Progenitor cell of endocrine pancreas (in vitro differentiated cells): ENCODE measurements around the gene TTC33. TPM values are rescaled to one million over a fixed set of nuclear protein-coding genes. Genes with fewer than 3 reads are reported as not detected.
A peak's percentile ranks its signal among the peaks of the same experiment; 100 is the strongest.
"Not testable (repeated sequence)": the region's sequence is repeated elsewhere in the genome, so short reads cannot be mapped to it uniquely, and the experiment has no call there.

Experiments
- DNase-seq: peaks from one replicate; pipeline ENCODE4 v3.0.0; 2021; ENCODE audit warnings: low spot score; ENCODE audit not compliant: unreplicated experiment
- H3K27ac Mint-ChIP-seq: 2 replicates; pipeline ENCODE4 v1.8.0; 2021; ENCODE audit warnings: mild to moderate bottlenecking, moderate library complexity, mixed read lengths
- H3K27me3 Mint-ChIP-seq: 2 replicates; pipeline ENCODE4 v1.8.0; 2021; ENCODE audit warnings: mixed read lengths
- H3K36me3 Mint-ChIP-seq: 2 replicates; pipeline ENCODE4 v1.8.0; 2022; ENCODE audit warnings: mixed read lengths; ENCODE audit not compliant: insufficient read depth
- H3K4me1 Mint-ChIP-seq: 2 replicates; pipeline ENCODE4 v1.8.0; 2021; ENCODE audit warnings: low read depth, mixed read lengths
- H3K4me3 Mint-ChIP-seq: 2 replicates; pipeline ENCODE4 v1.8.0; 2021; ENCODE audit warnings: low read depth, mild to moderate bottlenecking, moderate library complexity, mixed read lengths
- H3K9me3 Mint-ChIP-seq: 2 replicates; pipeline ENCODE4 v1.8.0; 2021; ENCODE audit warnings: low read depth, mixed read lengths
- total RNA-seq: library from RNA; stranded (reverse); gene quantifications from 2 replicates; pipeline ENCODE4 v1.2.1, GENCODE V29; 2021
- TF ChIP-seq, protein P1 (sequence below): fragments of 200-600 bp; sonication (generic); IDR thresholded peaks from one replicate; pipeline ENCODE4 v1.5.0; 2021; ENCODE audit warnings: antibody characterized with exemption, mild to moderate bottlenecking; ENCODE audit not compliant: unreplicated experiment

TTC33 gene
- total RNA-seq, 1 donor from 2014 or later: 25.4 TPM

DNA sequence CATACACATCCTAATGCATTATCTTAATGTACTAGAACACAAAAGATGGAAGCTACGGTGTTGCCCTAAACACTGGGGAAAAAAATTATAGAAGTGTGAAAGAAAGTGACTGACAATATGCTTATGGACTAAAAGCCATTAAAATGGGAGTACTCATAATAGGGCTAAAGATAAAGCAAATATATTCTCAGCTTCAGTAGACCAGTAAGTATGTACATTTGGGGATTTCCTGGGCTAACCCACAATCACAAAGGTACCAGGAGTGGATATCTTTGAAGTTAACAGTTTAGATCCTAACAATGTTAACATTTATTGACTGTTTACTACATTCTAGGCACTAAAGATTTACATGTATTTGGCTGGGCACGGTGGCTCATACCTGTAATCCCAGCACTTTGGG is 39.2 kb downstream of the TTC33 start:
- Mint-ChIP-seq H3K36me3 (peaks cover 34% of the 10 kb centered on the region), H3K27ac (peak overlapping the region; percentile 35), H3K27me3 (no peaks in the 10 kb centered on the region), H3K9me3 (peaks cover 17% of the 10 kb centered on the region), H3K4me1 (peaks cover 11% of the 10 kb centered on the region), H3K4me3 (no peak overlapping the region)
- TF ChIP-seq, protein P1, sequence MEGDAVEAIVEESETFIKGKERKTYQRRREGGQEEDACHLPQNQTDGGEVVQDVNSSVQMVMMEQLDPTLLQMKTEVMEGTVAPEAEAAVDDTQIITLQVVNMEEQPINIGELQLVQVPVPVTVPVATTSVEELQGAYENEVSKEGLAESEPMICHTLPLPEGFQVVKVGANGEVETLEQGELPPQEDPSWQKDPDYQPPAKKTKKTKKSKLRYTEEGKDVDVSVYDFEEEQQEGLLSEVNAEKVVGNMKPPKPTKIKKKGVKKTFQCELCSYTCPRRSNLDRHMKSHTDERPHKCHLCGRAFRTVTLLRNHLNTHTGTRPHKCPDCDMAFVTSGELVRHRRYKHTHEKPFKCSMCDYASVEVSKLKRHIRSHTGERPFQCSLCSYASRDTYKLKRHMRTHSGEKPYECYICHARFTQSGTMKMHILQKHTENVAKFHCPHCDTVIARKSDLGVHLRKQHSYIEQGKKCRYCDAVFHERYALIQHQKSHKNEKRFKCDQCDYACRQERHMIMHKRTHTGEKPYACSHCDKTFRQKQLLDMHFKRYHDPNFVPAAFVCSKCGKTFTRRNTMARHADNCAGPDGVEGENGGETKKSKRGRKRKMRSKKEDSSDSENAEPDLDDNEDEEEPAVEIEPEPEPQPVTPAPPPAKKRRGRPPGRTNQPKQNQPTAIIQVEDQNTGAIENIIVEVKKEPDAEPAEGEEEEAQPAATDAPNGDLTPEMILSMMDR: no peak
- no peak for DNase-seq

- H3K27ac Mint-ChIP-seq: no peak overlapping the region
- H3K36me3 Mint-ChIP-seq: peaks cover 34% of the 10 kb centered on the region
- peaks cover 11% of the 10 kb centered on the region for H3K9me3 Mint-ChIP-seq
- no peak overlapping the region for H3K4me3 Mint-ChIP-seq
- H3K4me1 Mint-ChIP-seq: peaks cover 11% of the 10 kb centered on the region
- no peaks in the 10 kb centered on the region for H3K27me3 Mint-ChIP-seq
- TF ChIP-seq, protein P1: no peak
- no peak for DNase-seq
These were observed 39.8 kb downstream of the TTC33 start for GRCh38 chr5:40716000-40716399.

- Mint-ChIP-seq H3K9me3 (peaks cover under 1% of the 10 kb centered on the region), H3K36me3 (peaks cover 33% of the 10 kb centered on the region), H3K4me1 (peaks cover 11% of the 10 kb centered on the region), H3K27ac (no peak overlapping the region), H3K27me3 (no peaks in the 10 kb centered on the region), H3K4me3 (no peak overlapping the region)
- no peak for DNase-seq
- TF ChIP-seq, protein P1: no peak
These were observed 41.8 kb downstream of the TTC33 start for GRCh38 chr5:40714001-40714400.

GRCh38 chr5:40710575-40710974 is 45.2 kb downstream of the TTC33 start:
- peaks cover 40% of the 10 kb centered on the region for H3K36me3 Mint-ChIP-seq
- H3K27me3 Mint-ChIP-seq: not testable (repeated sequence)

GRCh38 chr5:40705484-40705883 is 50.3 kb downstream of the TTC33 start:
- not testable (repeated sequence) for DNase-seq, H3K27me3 Mint-ChIP-seq, H3K4me1 Mint-ChIP-seq, H3K4me3 Mint-ChIP-seq, H3K27ac Mint-ChIP-seq
- Mint-ChIP-seq H3K9me3 (peaks cover 59% of the 10 kb centered on the region), H3K36me3 (peaks cover 66% of the 10 kb centered on the region)

More at GRCh38 chr5:40710575-40710974, 45.2 kb downstream of the TTC33 start:
- H3K27ac Mint-ChIP-seq, H3K4me3 Mint-ChIP-seq, DNase-seq: not testable (repeated sequence)
- Mint-ChIP-seq H3K9me3 (peaks cover 17% of the 10 kb centered on the region), H3K4me1 (peaks cover 14% of the 10 kb centered on the region)

DNA sequence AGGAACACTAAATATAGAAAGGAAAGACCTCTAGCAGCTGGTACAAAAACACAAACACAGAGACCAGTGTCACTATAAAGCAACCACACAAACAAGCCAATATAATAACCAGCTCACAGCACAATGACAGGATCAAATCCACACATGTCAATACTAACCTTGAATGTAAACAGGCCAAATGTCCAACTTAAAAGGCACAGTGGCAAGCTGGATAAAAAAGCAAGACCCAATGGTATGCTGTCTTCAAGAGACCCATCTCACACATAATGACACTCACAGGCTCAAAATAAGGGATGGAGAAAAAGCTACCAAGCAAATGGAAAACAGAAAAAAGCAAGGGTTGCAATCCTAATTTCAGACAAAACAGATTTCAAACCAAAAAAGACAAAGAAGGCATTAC is 53.7 kb downstream of the TTC33 start:
- not testable (repeated sequence) for H3K4me1 Mint-ChIP-seq, H3K27me3 Mint-ChIP-seq, H3K27ac Mint-ChIP-seq, H3K4me3 Mint-ChIP-seq, DNase-seq
- Mint-ChIP-seq H3K36me3 (peaks cover 47% of the 10 kb centered on the region), H3K9me3 (peaks cover 50% of the 10 kb centered on the region)

- Mint-ChIP-seq H3K9me3 (peaks cover 40% of the 10 kb centered on the region), H3K36me3 (peaks cover 40% of the 10 kb centered on the region), H3K4me1 (no peaks in the 10 kb centered on the region), H3K27me3 (no peaks in the 10 kb centered on the region), H3K27ac (no peak overlapping the region), H3K4me3 (no peak overlapping the region)
- no peak for DNase-seq
- TF ChIP-seq, protein P1: no peak
These were observed 55.5 kb downstream of the TTC33 start for GRCh38 chr5:40700116-40700782.
